ENCODE data around the gene TTLL9.

DNA sequence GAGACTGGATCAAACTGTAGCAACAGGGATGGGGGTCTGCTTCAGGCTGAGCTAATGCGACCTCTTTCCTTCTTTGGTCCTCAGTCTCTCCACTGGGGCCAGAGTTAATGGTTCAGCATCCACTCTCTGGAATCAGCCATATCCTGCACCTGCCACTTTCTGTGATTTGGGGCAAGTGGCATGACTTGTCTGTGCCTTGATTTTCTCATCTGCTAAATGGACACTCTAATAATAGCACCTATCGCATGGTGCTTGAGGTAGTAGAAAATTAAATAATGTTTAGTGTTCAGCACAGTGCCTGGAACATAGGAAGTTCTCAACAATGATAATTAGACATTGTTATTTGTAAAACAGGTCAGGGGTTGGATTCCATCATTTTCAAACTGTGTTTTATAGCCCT, 103.9 kb downstream of the TTLL9 start:
- TF ChIP-seq CTCF (conservative IDR thresholded peaks at IDR 0.05) (no peak), ZFX (IDR thresholded peaks at IDR 0.05) (no peak)
